Kasumi-1 (cell line): ENCODE measurements around the gene HMCN1.
A peak's percentile ranks its signal among the peaks of the same experiment; 100 is the strongest.
"Not testable (repeated sequence)": the region's sequence is repeated elsewhere in the genome, so short reads cannot be mapped to it uniquely, and the experiment has no call there.

Source experiments
- DNase-seq, 2 experiments: peaks; one replicate each; lab custom pipeline; 2025; lab: John Stamatoyannopoulos, UW

HMCN1 gene

DNA sequence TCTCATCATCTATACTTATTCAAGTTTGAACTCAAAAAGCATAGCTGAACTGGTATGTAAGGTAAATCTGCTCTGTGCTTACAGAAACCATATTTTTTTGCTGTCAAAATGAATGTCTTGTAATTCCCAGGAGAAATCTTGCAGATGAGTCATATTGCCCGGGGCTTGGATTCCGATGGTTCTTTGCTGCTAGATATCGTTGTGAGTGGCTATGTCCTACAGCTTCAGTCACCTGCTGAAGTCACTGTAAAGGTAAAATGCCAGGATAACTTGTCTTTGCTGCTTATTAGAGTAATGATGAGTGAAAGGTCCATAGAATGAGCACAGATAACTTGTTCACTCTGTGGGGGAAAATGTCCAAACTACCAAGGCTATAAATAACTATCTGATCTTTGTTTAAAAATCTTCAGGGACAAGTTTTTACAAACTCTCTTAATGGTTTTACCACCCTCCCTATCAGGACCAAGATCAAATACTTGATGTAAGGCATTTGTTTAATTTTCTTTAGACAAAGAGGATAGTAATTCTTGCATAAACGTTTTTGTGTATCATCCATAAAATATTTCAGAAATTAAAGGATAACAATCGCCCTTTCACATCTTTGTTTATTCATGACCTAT, 418.5 kb downstream of the HMCN1 start:
- no peak for DNase-seq

DNA sequence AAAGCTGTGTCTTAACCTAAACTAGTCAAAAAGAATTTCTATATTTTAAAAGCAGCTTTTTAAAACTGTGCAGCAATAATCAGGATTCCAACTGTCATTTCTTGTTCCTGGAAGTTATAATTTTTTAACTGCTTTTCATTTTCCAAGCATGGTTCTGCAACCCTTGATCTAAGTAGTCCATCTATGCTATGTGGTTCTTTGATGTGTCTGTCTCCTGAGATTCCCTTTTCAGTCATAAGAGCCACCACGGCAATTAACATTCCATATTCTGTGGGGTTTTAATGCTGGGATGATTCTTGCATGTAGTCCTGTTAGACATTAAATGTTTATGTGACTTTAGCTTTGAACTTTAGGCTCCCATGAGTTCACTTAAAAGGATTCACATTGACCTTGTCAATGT, 420.5 kb downstream of the HMCN1 start:
- no peak for DNase-seq

DNA sequence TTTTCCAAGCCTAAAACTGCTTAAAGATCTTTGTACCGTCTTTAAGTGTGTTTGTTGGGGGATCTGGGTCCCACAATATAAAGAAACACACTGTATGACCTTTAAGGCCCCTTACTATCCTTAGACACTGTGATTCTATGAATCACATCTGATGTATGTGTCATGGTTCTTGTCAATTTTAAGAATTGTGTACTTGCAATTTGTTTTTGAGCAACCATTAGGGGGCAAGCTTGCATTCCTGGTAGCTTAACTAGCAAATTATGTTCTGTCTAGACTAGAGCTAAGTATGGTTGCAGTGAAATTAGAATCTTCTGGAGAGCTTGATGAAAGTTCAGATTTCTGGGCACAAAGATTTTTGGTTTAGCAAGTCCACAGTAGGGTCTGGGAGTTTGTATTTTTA, 421.4 kb downstream of the HMCN1 start:
- peak; percentile 33 to 43 for DNase-seq

DNA sequence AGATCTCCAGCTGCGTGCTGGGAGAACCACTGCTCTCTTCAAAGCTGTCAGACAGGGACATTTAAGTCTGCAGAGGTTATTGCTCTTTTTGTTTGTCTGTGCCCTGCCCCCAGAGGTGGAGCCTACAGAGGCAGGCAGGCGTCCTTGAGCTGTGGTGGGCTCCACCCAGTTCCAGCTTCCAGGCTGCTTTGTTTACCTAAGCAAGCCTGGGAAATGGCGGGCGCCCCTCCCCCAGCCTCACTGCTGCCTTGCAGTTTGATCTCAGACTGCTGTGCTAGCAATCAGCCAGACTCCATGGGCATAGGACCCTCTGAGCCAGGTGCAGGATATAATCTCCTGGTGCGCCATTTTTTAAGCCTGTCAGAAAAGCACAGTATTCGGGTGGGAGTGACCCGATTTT, 428.7 kb downstream of the HMCN1 start:
- DNase-seq = not testable (repeated sequence)

DNA sequence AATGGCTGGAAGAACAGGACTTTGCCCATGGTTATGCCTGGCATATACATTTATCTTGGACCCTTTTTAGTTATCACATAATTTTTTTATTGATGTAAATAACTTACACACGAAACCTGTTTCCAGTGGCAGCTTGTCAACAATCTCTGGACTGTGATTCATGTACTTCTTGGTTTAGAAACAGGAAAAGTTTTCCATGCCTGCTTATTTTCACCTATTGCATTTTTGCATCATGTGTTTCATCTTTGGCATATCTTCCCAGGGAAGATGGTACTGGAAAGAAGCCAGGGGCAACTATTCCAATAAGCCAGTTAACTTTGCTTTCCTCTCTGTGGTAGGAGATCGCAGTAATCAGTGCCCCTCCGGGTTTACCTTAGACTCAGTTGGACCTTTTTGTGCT, 430.6 kb downstream of the HMCN1 start:
- no peak for DNase-seq

DNA sequence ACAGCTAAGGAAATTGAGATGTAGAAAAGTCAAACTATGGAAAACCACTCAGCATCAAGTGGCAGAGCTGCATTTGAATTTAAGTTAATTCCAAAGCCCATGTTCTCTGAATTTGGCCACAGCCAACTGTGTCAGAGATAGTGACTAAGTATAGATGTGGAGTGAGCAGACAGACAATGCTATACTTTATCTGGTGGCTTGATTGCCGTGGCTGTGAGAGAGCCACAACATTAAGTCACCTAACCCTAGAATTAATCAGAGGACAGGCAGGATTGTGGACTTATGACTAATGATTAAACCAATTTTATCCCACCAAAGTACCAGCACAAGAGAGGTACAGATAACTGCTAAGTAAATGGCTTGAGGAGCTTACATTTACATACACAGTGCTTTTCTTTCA, 431.1 kb downstream of the HMCN1 start:
- no peak for DNase-seq

DNA sequence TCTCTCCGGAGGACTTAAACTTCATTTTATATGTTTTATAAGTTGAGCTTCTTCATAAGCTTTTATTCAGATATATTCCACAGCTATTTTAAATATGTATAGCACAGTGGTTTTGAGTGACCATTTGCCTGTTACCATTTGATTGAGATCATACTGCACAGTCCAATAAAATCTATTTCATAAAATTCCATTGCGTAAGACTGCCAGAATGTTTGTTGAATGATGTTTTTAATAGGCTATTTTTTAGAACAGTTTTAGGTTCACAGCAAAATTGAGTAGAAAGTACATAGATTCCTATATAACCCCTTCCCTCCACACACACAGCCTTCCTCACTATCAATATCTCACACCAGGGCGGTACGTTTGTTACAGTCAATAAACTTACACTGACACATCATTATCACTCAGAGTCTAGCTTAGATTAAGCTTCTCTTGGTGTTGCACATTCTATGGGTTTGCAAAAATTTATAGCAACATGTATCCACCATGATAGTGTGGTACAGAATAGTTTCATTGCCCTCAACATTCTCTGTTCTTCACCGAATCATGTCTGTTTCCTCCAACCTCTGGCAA, 433.0 kb downstream of the HMCN1 start:
- DNase-seq = no peak

DNA sequence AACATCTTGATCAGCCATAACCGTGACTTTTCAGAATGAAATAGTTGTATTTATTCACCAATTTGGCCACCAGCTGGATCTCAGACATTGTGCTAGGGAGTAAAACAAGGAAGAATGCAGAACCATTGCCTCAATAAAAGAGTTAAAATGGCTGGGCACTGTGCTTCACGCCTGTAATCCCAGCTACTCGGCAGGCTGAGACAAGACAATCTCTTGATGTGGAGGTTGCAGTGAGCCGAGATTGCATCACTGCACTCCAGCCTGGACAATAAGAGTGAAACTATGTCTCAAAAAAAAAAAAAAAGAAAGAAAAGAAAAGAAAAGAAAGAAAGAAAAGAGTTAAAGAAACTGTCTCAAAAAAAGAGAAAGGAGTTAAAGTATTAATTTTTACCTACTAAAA, 441.4 kb downstream of the HMCN1 start:
- no peak for DNase-seq

DNA sequence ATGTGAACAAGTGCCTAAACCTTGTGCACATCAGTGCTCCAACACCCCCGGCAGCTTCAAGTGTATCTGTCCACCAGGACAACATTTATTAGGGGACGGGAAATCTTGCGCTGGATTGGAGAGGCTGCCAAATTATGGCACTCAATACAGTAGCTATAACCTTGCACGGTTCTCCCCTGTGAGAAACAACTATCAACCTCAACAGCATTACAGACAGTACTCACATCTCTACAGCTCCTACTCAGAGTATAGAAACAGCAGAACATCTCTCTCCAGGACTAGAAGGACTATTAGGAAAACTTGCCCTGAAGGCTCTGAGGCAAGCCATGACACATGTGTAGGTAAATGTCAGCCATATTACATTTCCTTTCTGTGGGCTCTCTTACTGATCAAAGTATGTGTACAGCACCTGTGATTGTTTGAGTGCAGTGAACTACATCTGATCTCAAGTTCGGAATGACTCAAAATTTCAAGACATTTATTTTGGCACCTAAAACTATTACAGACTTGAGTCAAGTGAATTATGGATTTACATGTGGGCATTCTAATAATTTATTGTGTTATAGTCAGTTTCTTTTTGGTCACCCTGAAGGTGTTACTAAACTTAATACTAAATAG, 444.3 kb downstream of the HMCN1 start:
- no peak for DNase-seq

DNA sequence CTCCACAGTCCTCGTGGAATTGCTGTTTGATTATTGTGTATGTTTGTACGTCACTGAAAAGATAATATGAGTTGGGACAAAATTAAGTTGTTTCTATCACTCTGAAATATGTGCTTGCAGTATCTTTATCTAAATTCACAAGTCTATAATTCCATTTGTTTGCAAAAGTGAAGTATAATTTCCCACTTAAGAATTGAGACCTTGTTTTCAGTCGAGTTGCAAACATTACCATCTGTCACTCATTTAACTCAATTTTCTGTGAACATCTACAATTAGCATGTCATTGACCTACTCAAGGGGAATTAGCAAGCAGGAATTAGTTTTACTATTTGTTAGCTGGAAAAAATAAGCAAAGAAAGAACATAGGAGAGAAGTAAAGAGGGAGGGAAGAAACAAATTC, 445.0 kb downstream of the HMCN1 start:
- no peak for DNase-seq

DNA sequence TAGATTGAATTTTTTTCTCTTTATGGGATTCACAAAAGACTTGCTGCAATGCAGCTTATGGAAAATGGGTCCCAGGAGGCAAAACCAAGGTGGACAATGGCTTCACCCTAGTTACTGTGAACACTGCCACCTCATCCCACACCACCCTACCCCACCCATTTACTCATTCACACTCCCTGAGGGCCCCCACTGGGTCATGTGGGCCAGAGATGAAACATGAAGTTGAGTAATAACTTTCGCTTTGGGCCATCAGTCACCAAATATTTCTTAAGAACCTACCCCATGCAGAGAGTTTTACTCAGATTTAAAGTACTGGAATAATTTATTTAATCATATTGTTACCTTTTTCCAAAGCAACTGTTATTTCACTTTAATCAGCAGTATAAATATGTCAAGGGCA, 449.0 kb downstream of the HMCN1 start:
- DNase-seq = no peak

DNA sequence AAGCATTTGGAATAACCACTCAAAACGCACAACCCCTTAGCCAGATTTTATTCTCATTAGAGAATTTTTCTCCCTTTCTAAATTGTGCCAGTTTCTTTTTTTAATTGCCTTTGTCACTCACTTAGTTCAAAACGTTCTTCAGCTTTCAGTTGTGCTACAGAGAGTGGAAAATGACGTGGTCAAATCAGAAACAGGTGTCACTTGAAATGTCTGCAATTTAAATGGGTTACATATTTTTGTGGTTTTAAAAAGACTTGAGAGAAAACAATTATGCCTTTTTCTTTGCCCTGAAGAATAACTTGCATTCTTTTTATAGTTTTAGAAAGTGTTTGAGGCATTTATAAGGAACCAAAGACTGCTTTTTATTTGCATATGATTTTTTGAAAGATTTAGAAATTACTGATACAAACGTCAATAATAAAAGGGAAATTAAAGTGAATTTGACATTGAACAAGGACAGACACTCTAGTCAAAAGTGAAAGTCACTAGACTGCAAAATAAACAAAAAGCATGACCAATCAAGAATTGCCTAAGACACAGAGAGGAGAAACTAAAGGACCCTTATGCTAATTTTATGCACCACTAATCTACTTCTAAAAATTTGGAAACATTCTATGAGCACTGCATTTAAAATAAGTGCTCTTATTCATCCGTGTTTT, 449.9 kb downstream of the HMCN1 start:
- DNase-seq = no peak

DNA sequence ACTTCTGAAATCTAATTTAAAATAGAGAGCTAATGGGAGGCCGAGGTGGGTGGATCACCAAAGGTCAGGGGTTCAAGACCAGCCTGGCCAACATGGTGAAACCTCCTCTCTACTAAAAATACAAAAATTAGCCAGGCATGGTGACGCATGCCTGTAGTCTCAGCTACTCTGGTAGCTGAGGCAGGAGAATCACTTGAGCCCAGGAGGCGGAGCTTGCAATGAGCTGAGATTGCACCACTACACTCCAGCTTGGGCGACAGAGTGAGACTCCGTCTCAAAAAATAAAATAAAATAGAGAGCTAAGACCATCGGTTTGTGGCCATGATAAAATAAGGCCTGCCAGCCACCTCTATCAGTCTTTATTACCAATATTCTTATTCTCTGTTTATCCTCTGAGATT, 452.1 kb downstream of the HMCN1 start:
- not testable (repeated sequence) for DNase-seq

DNA sequence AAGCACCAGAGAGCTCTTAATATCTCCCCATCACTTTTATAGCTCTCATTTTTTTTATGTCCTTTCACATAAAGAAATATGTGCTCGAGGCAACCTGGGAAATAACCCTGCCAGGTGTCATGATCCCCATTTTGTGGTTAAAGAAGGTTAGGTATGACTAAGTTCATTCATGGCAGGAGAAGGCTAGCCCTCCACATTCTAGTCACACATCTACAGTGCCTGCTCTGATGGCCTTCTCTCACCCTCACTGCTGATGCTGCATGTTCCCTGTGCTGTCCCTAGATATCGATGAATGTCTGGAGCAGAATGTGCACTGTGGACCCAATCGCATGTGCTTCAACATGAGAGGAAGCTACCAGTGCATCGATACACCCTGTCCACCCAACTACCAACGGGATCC, 453.4 kb downstream of the HMCN1 start:
- DNase-seq = no peak

DNA sequence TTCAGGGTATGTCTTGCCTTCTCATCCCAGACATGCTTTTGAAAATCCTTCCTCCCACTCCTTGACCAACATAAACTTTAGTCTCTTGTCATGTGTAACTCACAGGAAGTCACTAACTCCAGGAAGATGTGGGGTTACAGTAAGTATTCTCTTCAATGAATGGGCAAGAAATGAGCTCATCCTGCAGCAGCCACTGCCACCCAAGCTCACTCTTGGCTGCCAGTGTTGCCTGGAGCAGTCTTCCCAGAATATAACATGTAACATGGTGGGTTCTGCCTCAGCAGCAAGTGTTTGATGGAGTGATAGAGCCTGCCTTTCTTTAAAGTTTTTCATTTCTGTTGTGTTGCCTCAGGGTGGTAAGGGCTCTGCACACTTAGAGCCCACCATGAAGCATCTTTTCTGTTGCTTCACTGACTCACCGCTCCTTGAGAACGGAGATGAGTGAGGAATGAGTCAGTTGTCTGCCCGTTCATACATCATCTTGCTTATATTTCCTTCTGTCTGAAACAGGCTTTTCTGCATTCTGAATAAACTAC, 453.9 kb downstream of the HMCN1 start:
- DNase-seq = no peak

DNA sequence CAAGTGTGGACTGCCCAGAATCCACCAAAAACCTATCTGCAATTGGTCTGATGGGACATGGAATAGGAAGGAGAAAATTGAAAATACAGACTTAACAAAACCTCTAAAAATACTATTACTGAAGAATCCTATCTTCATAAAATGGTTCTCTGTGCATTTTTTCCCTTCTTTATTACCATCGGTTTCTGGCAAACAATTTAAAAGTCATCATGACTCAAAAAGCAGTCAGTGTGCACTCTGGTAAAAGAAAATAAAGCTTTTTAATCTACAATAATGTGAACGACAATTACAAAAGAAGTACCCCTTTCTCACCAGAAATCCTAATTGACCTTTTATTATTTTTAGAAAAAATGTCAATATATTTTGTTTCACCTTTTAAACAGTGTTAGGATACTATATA, 454.5 kb downstream of the HMCN1 start:
- DNase-seq = no peak

DNA sequence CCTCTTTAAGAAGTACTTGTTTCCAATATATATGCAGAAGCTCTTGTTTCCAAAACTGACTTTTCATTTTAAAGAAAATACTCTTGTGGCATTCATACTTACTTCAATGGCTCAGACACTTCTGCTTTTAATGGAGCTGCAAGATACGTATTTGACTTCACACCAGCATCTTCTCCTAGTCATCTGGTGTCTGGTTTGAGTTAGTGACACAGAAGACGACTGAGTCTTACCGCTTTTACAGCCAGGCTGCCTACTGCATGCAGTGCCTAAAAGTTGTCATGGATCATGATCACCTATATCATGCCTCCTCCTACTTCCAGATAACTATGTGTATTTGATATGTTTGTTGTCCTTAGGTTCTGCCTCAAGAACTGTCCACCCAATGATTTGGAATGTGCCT, 455.0 kb downstream of the HMCN1 start:
- no peak for DNase-seq

DNA sequence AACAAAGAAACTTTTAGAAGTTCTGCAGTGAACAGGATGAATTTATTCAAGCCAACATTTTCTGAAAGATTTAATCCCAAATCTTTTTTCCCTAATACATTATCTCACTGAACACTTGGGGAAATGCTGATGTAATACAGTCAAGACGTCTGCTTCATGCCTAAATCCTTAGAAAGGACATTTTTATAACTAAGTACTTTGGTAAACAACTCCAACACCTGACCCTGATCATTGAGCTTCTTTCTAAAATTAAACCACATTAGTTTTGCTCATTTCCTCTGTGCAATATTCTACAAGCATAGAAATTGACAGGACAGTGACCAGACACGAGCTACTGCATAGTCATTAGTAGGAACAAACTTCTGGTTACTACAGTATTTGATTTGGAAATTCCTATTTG, 457.3 kb downstream of the HMCN1 start:
- DNase-seq = no peak

DNA sequence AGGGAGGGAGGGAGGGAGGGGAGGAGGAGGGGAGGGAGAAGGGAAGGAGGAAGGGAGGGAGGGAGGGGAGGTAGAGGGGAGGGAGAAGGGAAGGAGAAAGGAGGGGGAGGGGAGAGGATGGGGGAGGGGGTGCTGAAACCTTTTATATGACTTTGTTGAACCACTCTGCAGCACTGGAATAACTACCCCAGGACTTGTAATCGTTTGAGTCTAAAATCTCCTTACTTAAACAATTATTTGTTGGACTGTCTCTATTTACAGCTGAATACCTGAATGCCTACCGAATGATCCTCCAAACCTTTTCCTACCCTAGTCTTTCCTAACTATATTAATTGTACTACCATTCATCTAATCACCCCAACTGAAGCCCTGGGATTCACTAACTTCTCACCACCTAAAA, 459.0 kb downstream of the HMCN1 start:
- DNase-seq = no peak

DNA sequence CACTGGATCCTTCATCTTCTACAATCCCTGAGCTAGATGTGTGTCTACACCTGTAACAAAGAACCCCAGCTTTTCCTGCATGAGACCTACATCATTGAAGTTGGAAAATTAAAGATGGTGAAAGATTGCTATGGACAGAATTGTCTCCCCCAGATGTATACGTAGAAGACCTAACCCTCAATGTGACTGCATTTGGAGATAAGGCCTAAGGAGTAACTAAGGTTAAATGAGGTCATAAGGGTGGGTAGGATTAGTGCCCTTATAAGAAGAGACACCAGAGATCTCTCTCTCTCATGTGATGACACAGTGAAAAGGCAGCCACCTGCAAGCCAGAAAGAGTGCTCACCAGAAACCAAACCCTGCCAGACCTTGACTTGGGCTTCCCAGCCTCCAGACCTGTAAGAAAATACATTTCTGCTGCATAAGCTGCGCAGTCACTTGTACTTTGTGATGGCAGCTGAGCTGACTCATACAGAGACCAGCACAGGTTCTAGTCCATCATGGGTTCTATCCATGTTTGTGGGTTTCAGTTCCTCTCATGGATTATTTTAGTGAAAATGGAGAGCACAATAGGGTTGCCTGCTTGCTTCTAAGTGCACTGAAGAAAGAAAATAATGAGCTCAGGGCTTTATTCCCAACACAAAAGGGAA, 460.0 kb downstream of the HMCN1 start:
- DNase-seq = no peak

DNA sequence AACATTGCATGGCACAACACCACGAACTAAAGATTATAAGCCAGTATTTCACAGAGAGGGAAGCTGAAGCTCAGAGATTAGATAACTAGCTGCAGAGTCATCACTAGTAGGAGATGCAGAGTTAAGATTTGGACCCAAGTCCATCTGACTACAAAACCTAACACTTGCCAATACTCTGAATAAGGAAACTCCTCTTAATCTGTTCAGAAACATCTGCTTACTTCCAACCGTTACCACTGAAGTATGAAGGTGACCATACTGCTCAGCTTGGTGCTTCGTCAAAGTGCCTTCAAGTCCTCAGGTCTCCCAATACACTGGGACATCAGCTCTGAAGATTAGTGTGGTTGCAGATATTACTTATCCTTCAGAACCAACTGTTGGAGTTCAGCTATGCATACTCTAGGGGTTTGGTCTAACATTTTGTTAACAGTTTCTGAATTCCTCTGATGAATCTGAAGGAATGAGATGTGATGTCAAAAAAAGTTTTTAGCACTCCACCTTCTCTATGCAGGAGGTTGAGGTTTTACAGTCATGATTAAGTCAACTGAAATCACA, 461.3 kb downstream of the HMCN1 start:
- DNase-seq = no peak

DNA sequence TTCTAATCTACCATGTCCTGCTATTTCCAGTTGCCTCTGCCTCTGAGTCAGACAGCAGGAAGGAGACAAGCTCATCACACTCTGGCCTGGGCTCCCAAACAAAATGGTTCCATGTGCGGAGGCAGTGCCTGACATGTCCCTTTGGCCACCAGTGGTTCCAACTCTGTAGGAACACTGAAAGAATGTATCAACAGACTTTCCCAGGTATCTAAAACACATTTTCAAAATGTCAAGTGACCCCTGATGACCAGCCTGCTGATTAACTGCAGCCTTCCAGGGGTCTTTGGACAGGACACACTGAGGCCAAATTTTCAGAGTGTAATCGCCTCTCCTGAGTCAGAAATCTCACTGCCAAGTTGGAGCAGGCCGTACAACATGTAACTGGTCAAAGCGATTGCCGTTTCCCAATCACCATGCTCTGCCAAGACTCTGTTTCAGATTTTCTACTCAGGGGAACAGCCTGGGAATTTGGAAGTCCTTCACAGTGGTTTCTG, 468.1 kb downstream of the HMCN1 start:
- DNase-seq = no peak
